ENCODE data around the gene PPP3CA. TPM values are rescaled to one million over a fixed set of nuclear protein-coding genes. Genes with fewer than 3 reads are reported as not detected.
A peak's percentile ranks its signal among the peaks of the same experiment; 100 is the strongest.

The PPP3CA gene
- total RNA-seq, 2 donors from 2014 or later, result 36.6 to 39.2 TPM

GRCh38 chr4:100982345-100982744 is 365.0 kb downstream of the PPP3CA start:
- Histone ChIP-seq H3K27me3 (ENCODE audit: control insufficient read depth, insufficient read depth, low read length, poor library complexity, severe bottlenecking) (no peaks in the 10 kb centered on the region), H3K9me3 (ENCODE audit: control insufficient read depth, low read length) (no peaks in the 10 kb centered on the region), H3K9ac (ENCODE audit: extremely low read depth, low read length, poor library complexity, severe bottlenecking) (no peak overlapping the region), H3K4me3 (ENCODE audit: low read length) (no peak overlapping the region), H3K36me3 (ENCODE audit: control insufficient read depth, insufficient read depth, low read length) (no peaks in the 10 kb centered on the region), H3K27ac (ENCODE audit: low read depth, low read length) (no peak overlapping the region), H3K4me1 (ENCODE audit: control insufficient read depth, insufficient read depth, low read length) (peaks cover 6% of the 10 kb centered on the region)
- peaks cover 31% of the 10 kb centered on the region for H3K4me1 Mint-ChIP-seq
- WGBS, 2 experiments (ENCODE audit: insufficient coverage in 1 of 2, insufficient read length in 1 of 2), result 60% methylated on average over 3 of the region's 3 CpGs; no CpG with 5 or more reads in 1 of the 2 experiments
- H3K4me3 Mint-ChIP-seq, result no peak overlapping the region
- no peaks in the 10 kb centered on the region for H3K27me3 Mint-ChIP-seq (ENCODE audit: insufficient read depth)
- H3K36me3 Mint-ChIP-seq (ENCODE audit: low read depth), result no peaks in the 10 kb centered on the region
- no peak overlapping the region for H3K27ac Mint-ChIP-seq
- no peaks in the 10 kb centered on the region for H3K9me3 Mint-ChIP-seq
- TF ChIP-seq CTCF (conservative IDR thresholded peaks at IDR 0.05), result no peak
- DNase-seq, result no peak

- 69 to 71% methylated on average over 5 of the region's 5 CpGs for WGBS, 2 experiments (ENCODE audit: insufficient coverage in 1 of 2, insufficient read length in 1 of 2)
- TF ChIP-seq CTCF (conservative IDR thresholded peaks at IDR 0.05), result no peak
- no peak overlapping the region for H3K27ac Mint-ChIP-seq
These were observed 365.7 kb downstream of the PPP3CA start for GRCh38 chr4:100981447-100982204.

GRCh38 chr4:100979736-100980135 is 367.6 kb downstream of the PPP3CA start:
- no peak overlapping the region for H3K9ac ChIP-seq (ENCODE audit: extremely low read depth, low read length, poor library complexity, severe bottlenecking)
- no peaks in the 10 kb centered on the region for H3K9me3 ChIP-seq (ENCODE audit: control insufficient read depth, low read length)
- no peaks in the 10 kb centered on the region for H3K27me3 ChIP-seq (ENCODE audit: control insufficient read depth, insufficient read depth, low read length, poor library complexity, severe bottlenecking)
- TF ChIP-seq CTCF (conservative IDR thresholded peaks at IDR 0.05), result no peak
- Mint-ChIP-seq H3K4me3 (no peak overlapping the region), H3K27me3 (ENCODE audit: insufficient read depth) (no peaks in the 10 kb centered on the region), H3K4me1 (peaks cover 35% of the 10 kb centered on the region), H3K9me3 (no peaks in the 10 kb centered on the region), H3K36me3 (ENCODE audit: low read depth) (no peaks in the 10 kb centered on the region), H3K27ac (no peak overlapping the region)
- DNase-seq, result no peak
- H3K4me3 ChIP-seq (ENCODE audit: low read length), result no peak overlapping the region
- WGBS, 2 experiments (ENCODE audit: insufficient coverage in 1 of 2, insufficient read length in 1 of 2), result 97 to 98% methylated on average over 3 to 4 of the region's 4 CpGs
- peaks cover 6% of the 10 kb centered on the region for H3K4me1 ChIP-seq (ENCODE audit: control insufficient read depth, insufficient read depth, low read length)
- H3K36me3 ChIP-seq (ENCODE audit: control insufficient read depth, insufficient read depth, low read length), result no peaks in the 10 kb centered on the region
- H3K27ac ChIP-seq (ENCODE audit: low read depth, low read length), result no peak overlapping the region

More at GRCh38 chr4:100981447-100982204, 365.7 kb downstream of the PPP3CA start:
- Histone ChIP-seq H3K27me3 (ENCODE audit: control insufficient read depth, insufficient read depth, low read length, poor library complexity, severe bottlenecking) (no peaks in the 10 kb centered on the region), H3K4me3 (ENCODE audit: low read length) (no peak overlapping the region), H3K4me1 (ENCODE audit: control insufficient read depth, insufficient read depth, low read length) (peaks cover 6% of the 10 kb centered on the region), H3K27ac (ENCODE audit: low read depth, low read length) (no peak overlapping the region), H3K36me3 (ENCODE audit: control insufficient read depth, insufficient read depth, low read length) (no peaks in the 10 kb centered on the region), H3K9me3 (ENCODE audit: control insufficient read depth, low read length) (no peaks in the 10 kb centered on the region), H3K9ac (ENCODE audit: extremely low read depth, low read length, poor library complexity, severe bottlenecking) (no peak overlapping the region)
- H3K4me1 Mint-ChIP-seq, result peaks cover 29% of the 10 kb centered on the region
- no peaks in the 10 kb centered on the region for H3K27me3 Mint-ChIP-seq (ENCODE audit: insufficient read depth)
- no peaks in the 10 kb centered on the region for H3K9me3 Mint-ChIP-seq
- no peak overlapping the region for H3K4me3 Mint-ChIP-seq
- no peaks in the 10 kb centered on the region for H3K36me3 Mint-ChIP-seq (ENCODE audit: low read depth)
- peak; percentile 64 for DNase-seq
